ENCODE data around the gene SPRY2.
"Not testable (repeated sequence)": the region's sequence is repeated elsewhere in the genome, so short reads cannot be mapped to it uniquely, and the experiment has no call there.

SPRY2 gene

GRCh38 chr13:80348314-80348713 is 7.4 kb upstream of the SPRY2 start:
- H3K4me3 ChIP-seq (ENCODE audit: low read depth, low read length): no peak overlapping the region
- H3K4me1 ChIP-seq (ENCODE audit: control insufficient read depth, insufficient read depth, low read length): peaks cover 17% of the 10 kb centered on the region
- H3K9me3 ChIP-seq (ENCODE audit: control insufficient read depth, insufficient read depth, low read length): no peaks in the 10 kb centered on the region
- H3K9ac ChIP-seq (ENCODE audit: low read depth, low read length): no peak overlapping the region
- H3K27ac ChIP-seq (ENCODE audit: low read depth, low read length): no peak overlapping the region
- H3K27me3 ChIP-seq (ENCODE audit: control insufficient read depth, insufficient read depth, low read length): peaks cover 7% of the 10 kb centered on the region
- no peaks in the 10 kb centered on the region for H3K36me3 ChIP-seq (ENCODE audit: control insufficient read depth, insufficient read depth, low read length)

DNA sequence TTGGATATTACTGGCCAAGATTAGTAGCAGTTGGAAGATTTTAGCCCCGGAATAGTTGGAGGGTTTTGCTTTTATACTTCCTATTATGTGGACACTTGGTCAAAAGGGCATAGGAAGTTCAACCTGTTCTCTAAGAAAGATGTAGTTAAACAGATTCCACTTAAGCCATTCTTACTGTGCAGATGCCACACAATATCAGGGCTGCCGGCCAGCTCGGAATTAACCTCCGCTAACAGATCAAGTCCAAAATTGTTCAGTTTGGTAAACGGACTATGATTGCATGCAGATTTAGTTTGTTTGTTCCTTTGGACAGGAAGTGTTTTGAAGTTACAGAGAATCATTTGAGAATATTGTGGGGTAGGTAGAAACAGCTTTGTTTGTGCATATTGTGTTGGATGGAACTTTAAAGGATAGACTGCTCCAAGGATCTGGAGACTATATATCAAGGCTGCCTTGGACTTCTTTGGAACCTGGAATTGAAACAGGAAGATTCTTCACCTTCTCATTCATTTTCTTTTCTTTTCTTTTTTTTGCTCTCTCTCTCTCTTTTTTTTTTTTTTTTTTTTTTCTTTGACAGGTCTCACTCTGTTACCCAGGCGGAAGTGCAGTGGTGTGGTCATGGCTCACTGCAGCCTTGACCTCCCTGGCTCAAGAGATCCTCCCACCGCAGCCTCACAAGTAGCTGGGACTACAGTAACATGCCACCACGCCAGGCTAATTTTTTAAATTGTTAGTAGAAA is 5.0 kb upstream of the SPRY2 start:
- H3K4me3 ChIP-seq (ENCODE audit: low read depth, low read length): no peak overlapping the region
- peaks cover 25% of the 10 kb centered on the region for H3K4me1 ChIP-seq (ENCODE audit: control insufficient read depth, insufficient read depth, low read length)
- peaks cover 13% of the 10 kb centered on the region for H3K27me3 ChIP-seq (ENCODE audit: control insufficient read depth, insufficient read depth, low read length)
- no peak overlapping the region for H3K9ac ChIP-seq (ENCODE audit: low read depth, low read length)
- no peaks in the 10 kb centered on the region for H3K36me3 ChIP-seq (ENCODE audit: control insufficient read depth, insufficient read depth, low read length)
- H3K27ac ChIP-seq (ENCODE audit: low read depth, low read length): no peak overlapping the region
- no peaks in the 10 kb centered on the region for H3K9me3 ChIP-seq (ENCODE audit: control insufficient read depth, insufficient read depth, low read length)

- H3K4me3 ChIP-seq (ENCODE audit: low read depth, low read length); H3K9ac ChIP-seq (ENCODE audit: low read depth, low read length); H3K9me3 ChIP-seq (ENCODE audit: control insufficient read depth, insufficient read depth, low read length); H3K27ac ChIP-seq (ENCODE audit: low read depth, low read length); H3K36me3 ChIP-seq (ENCODE audit: control insufficient read depth, insufficient read depth, low read length): not testable (repeated sequence)
- Histone ChIP-seq H3K27me3 (ENCODE audit: control insufficient read depth, insufficient read depth, low read length) (peaks cover 13% of the 10 kb centered on the region), H3K4me1 (ENCODE audit: control insufficient read depth, insufficient read depth, low read length) (peaks cover 25% of the 10 kb centered on the region)
Measured at GRCh38 chr13:80344032-80344431, 3.1 kb upstream of the SPRY2 start.

DNA sequence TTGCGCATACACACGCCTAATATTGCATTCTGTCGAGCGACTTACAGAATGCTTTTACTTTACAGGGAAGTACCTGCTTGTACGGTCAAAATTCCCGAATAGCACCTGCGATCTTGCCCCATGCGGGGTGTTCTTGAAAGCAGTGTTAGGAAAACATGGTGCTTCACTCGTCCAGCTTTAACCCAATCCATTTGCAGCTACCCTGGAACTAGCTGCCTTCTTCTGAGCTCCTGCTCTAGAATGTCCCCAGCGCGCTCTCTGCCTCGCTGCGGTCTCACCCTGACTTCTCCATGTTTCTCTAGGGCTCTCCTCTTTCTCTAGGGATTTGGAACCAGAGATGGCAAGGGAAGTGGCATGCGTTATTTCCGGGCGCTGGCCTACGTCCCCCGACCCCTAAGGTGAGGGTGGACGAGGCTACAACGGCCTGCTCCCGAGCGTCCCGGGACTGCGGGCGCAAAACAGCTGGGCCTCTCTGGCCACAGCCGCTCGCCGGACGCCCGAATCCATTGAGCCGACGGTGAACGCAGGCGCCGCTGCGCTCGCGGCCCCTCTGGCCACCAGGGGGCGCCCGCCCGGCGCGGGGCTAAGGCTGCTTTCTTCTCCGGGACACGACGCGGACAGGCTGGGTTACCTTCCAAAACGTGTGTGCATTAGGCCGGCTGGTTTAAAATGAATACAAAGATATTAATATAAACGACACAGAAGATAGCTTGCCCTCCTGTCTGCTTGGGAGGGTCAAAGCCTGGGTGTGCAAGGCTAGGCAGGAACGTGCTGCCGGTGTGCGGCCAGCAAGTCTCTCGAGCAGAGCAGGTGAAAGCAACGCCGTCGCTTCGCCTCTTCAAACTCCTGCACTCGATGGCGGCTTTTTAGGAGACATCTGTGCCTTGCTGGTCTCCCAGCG is 1.8 kb upstream of the SPRY2 start:
- Histone ChIP-seq H3K27ac (ENCODE audit: low read depth, low read length) (peak overlapping the region; percentile 100), H3K4me1 (ENCODE audit: control insufficient read depth, insufficient read depth, low read length) (peaks cover 27% of the 10 kb centered on the region), H3K9ac (ENCODE audit: low read depth, low read length) (peak overlapping the region; percentile 78), H3K27me3 (ENCODE audit: control insufficient read depth, insufficient read depth, low read length) (peaks cover 13% of the 10 kb centered on the region), H3K36me3 (ENCODE audit: control insufficient read depth, insufficient read depth, low read length) (peaks cover 4% of the 10 kb centered on the region; the same call in 1 of the 2 replicates), H3K4me3 (ENCODE audit: low read depth, low read length) (peak overlapping the region; percentile 98), H3K9me3 (ENCODE audit: control insufficient read depth, insufficient read depth, low read length) (no peaks in the 10 kb centered on the region)

DNA sequence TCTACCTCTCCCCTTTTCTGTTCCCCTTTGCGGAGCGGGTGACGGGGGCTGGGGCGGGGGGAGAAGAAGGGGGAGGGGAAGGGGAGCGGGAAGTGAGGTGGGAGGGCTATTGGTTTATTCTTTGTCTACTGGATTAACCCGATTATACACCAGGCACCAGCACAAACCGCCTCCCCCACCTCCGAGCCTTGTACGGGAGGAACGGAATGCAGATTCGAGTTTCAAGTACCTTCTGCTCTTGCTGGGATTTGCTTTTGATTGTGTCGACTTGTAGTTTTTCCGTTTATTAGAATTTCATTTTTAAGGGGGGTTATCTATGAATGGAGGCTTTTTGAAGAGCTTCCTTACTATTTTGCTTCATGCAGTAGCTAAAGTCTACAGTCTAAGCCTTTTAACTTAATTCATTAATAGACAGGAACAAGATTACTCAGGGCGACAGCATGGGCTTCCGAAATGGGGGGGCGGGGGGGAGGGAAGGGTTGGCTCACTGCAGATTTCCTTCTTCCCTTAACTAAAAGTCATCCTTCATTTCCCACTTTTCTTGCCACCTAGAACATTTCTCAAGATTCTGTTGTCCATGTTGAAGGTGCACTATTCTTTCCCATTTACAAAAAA is 937 bp upstream of the SPRY2 start:
- Histone ChIP-seq H3K36me3 (ENCODE audit: control insufficient read depth, insufficient read depth, low read length) (peaks cover 12% of the 10 kb centered on the region), H3K4me3 (ENCODE audit: low read depth, low read length) (peak overlapping the region; percentile 98), H3K27me3 (ENCODE audit: control insufficient read depth, insufficient read depth, low read length) (peaks cover 13% of the 10 kb centered on the region), H3K9me3 (ENCODE audit: control insufficient read depth, insufficient read depth, low read length) (no peaks in the 10 kb centered on the region), H3K9ac (ENCODE audit: low read depth, low read length) (peak overlapping the region; percentile 93), H3K4me1 (ENCODE audit: control insufficient read depth, insufficient read depth, low read length) (peaks cover 35% of the 10 kb centered on the region), H3K27ac (ENCODE audit: low read depth, low read length) (peak overlapping the region; percentile 100)

- peaks cover 39% of the 10 kb centered on the region for H3K4me1 ChIP-seq (ENCODE audit: control insufficient read depth, insufficient read depth, low read length)
- peak overlapping the region; percentile 98 for H3K4me3 ChIP-seq (ENCODE audit: low read depth, low read length)
Measured at GRCh38 chr13:80340651-80341100, 250 bp downstream of the SPRY2 start.

GRCh38 chr13:80339912-80340650 is 845 bp downstream of the SPRY2 start:
- H3K27ac ChIP-seq (ENCODE audit: low read depth, low read length): peak overlapping the region; percentile 100
- H3K4me1 ChIP-seq (ENCODE audit: control insufficient read depth, insufficient read depth, low read length): peaks cover 33% of the 10 kb centered on the region
- H3K27me3 ChIP-seq (ENCODE audit: control insufficient read depth, insufficient read depth, low read length): peaks cover 13% of the 10 kb centered on the region
- peaks cover 29% of the 10 kb centered on the region for H3K36me3 ChIP-seq (ENCODE audit: control insufficient read depth, insufficient read depth, low read length)
- H3K4me3 ChIP-seq (ENCODE audit: low read depth, low read length): peak overlapping the region; percentile 98
- no peaks in the 10 kb centered on the region for H3K9me3 ChIP-seq (ENCODE audit: control insufficient read depth, insufficient read depth, low read length)
- H3K9ac ChIP-seq (ENCODE audit: low read depth, low read length): peak overlapping the region; percentile 93

More at GRCh38 chr13:80340651-80341100, 250 bp downstream of the SPRY2 start:
- Histone ChIP-seq H3K27me3 (ENCODE audit: control insufficient read depth, insufficient read depth, low read length) (peaks cover 13% of the 10 kb centered on the region), H3K9ac (ENCODE audit: low read depth, low read length) (peak overlapping the region; percentile 93), H3K27ac (ENCODE audit: low read depth, low read length) (peak overlapping the region; percentile 100), H3K9me3 (ENCODE audit: control insufficient read depth, insufficient read depth, low read length) (no peaks in the 10 kb centered on the region), H3K36me3 (ENCODE audit: control insufficient read depth, insufficient read depth, low read length) (peaks cover 24% of the 10 kb centered on the region)

DNA sequence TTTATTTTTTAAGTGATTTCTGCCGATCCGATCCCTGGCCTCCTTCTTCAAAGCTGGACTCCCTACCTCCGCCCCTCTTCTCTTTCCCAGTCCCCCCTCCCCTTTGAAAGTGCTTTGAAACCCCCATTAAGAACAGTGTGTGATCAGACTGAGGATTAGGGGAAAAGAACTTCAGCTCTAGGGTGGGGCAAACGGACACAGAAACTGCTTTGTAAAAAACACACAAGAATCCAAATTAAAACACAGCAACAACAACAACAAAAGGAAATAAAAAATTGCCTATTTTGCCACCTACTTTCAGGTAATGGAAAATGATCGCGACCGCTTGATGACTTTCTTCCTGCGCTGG is 1.4 kb downstream of the SPRY2 start:
- peak overlapping the region; percentile 100 for H3K27ac ChIP-seq (ENCODE audit: low read depth, low read length)
- H3K4me3 ChIP-seq (ENCODE audit: low read depth, low read length): peak overlapping the region; percentile 98
- no peaks in the 10 kb centered on the region for H3K9me3 ChIP-seq (ENCODE audit: control insufficient read depth, insufficient read depth, low read length)
- peaks cover 35% of the 10 kb centered on the region for H3K36me3 ChIP-seq (ENCODE audit: control insufficient read depth, insufficient read depth, low read length)
- H3K27me3 ChIP-seq (ENCODE audit: control insufficient read depth, insufficient read depth, low read length): peaks cover 13% of the 10 kb centered on the region
- H3K9ac ChIP-seq (ENCODE audit: low read depth, low read length): peak overlapping the region; percentile 93
- peaks cover 28% of the 10 kb centered on the region for H3K4me1 ChIP-seq (ENCODE audit: control insufficient read depth, insufficient read depth, low read length)

GRCh38 chr13:80338781-80339562 is 2.0 kb downstream of the SPRY2 start:
- peaks cover 28% of the 10 kb centered on the region for H3K4me1 ChIP-seq (ENCODE audit: control insufficient read depth, insufficient read depth, low read length)
- peak overlapping the region; percentile 100 for H3K27ac ChIP-seq (ENCODE audit: low read depth, low read length)
- H3K27me3 ChIP-seq (ENCODE audit: control insufficient read depth, insufficient read depth, low read length): peaks cover 13% of the 10 kb centered on the region
- H3K36me3 ChIP-seq (ENCODE audit: control insufficient read depth, insufficient read depth, low read length): peaks cover 38% of the 10 kb centered on the region
- H3K4me3 ChIP-seq (ENCODE audit: low read depth, low read length): peak overlapping the region; percentile 98
- peak overlapping the region; percentile 93 for H3K9ac ChIP-seq (ENCODE audit: low read depth, low read length)
- H3K9me3 ChIP-seq (ENCODE audit: control insufficient read depth, insufficient read depth, low read length): no peaks in the 10 kb centered on the region
